Gastrocnemius medialis (tissue), 4 donors: ENCODE measurements around the gene RCOR3. TPM values are rescaled to one million over a fixed set of nuclear protein-coding genes. Genes with fewer than 3 reads are reported as not detected.

Experiments used
- ATAC-seq, 2 donors: fragments of 150-250 bp; one replicate each; pipeline ENCODE4 v1.9.1; 2016
- DNase-seq, 2 donors: peaks; one replicate each; pipeline ENCODE4 v3.0.0-alpha.2; 2019
- H3K27ac ChIP-seq, 4 donors: fragments of 200-600 bp; sonication (generic); 1 replicate in 1 of 4; 2 replicates in 3 of 4; pipeline ENCODE4 v1.5.1; 2016 to 2018; ENCODE audit warnings: mild to moderate bottlenecking in 2 of 4, moderate library complexity in 1 of 4
- H3K27me3 ChIP-seq, 3 donors: fragments of 200-600 bp; sonication (generic) in 2 of 3; 1 replicate in 1 of 3; 2 replicates in 2 of 3; pipeline versions ENCODE4 v1.5.1 to v1.6.0; 2016 to 2019; ENCODE audit warnings: mild to moderate bottlenecking in 1 of 3, moderate library complexity in 1 of 3
- H3K36me3 ChIP-seq, 2 donors: fragments of 200-600 bp; sonication (generic) in 1 of 2; one replicate each; pipeline ENCODE4 v1.5.1; 2017 to 2018
- H3K4me1 ChIP-seq, 2 donors: fragments of 200-600 bp; sonication (generic) in 1 of 2; one replicate each; pipeline ENCODE4 v1.5.1; 2016 to 2017; ENCODE audit warnings: mild to moderate bottlenecking in 2 of 2
- H3K4me3 ChIP-seq, 4 donors: fragments of 200-600 bp; sonication (generic) in 3 of 4; 1 replicate in 1 of 4; 2 replicates in 3 of 4; pipeline ENCODE4 v1.5.1; 2016 to 2019; ENCODE audit warnings: mild to moderate bottlenecking in 2 of 4
- H3K9me3 ChIP-seq, 3 donors: fragments of 200-600 bp; sonication (generic) in 2 of 3; 1 replicate in 1 of 3; 2 replicates in 2 of 3; pipeline ENCODE4 v1.5.1; 2016 to 2019
- CTCF ChIP-seq, 5 experiments: fragments of 450-650 bp in 3 of 5; fragments of 200-600 bp in 2 of 5; sonication (generic) in 2 of 5; IDR thresholded peaks in 4 of 5; conservative IDR thresholded peaks in 1 of 5; 1 replicate in 4 of 5; 2 replicates in 1 of 5; pipeline ENCODE4 v1.5.1; 2016 to 2019; ENCODE audit warnings: antibody characterized with exemption in 5 of 5, mild to moderate bottlenecking in 3 of 5, moderate library complexity in 3 of 5
- POLR2A ChIP-seq, 2 donors: fragments of 450-650 bp; IDR thresholded peaks; one replicate each; pipeline ENCODE4 v1.6.1; 2017; ENCODE audit warnings: antibody characterized with exemption in 2 of 2, mild to moderate bottlenecking in 2 of 2, moderate library complexity in 2 of 2
- in situ Hi-C, 4 donors: fragments of 200-750 bp; cut with MboI; loops; one replicate each; pipeline versions ENCODE4 v1.15.0 to v1.8.0; 2017; ENCODE audit warnings: low sequenced_read_pairs in 4 of 4
- intact Hi-C: fragments of 100-400 bp; cut with DNase I; formaldehyde crosslinking; loops from one replicate; pipeline ENCODE4 v1.15.1; 2023; ENCODE audit warnings: low total_unique reads
- total RNA-seq, 4 donors: library from RNA; depleted of rRNA; stranded (reverse); fragments of >200 nt; gene quantifications; one replicate each; pipeline versions ENCODE4 v1.1.0 to v1.2.3, GENCODE V29; 2016

Gene RCOR3
- total RNA-seq, 4 donors from 2014 or later = 41.3 to 72.9 (median 61.3) TPM

DNA sequence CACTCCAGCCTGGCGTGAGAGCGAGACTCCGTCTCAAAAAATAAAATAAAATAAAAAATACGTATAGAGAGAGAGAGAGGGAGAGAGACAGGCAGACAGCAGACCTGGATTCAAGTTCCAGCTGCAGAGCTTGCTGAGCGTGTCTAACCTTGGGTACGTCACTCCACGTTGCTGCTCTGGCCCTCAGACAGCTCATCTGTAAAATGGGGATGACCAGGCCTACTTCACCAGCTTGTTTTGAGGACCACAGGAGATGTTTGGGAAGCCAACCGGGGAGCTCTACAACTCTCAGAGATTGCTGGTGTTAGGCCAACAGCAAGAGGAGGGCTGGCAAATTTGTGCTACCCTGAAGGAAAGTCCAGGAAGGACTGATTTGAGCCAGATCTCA is 67.0 kb downstream of the RCOR3 start:
- Histone ChIP-seq H3K27me3 (no peaks in the 10 kb centered on the region), H3K36me3 (no peaks in the 10 kb centered on the region), H3K4me3 (peak overlapping the region; percentile 54 to 79 (median 68)), H3K27ac (peak overlapping the region; percentile 50 to 71 (median 63)), H3K9me3 (no peaks in the 10 kb centered on the region), H3K4me1 (no peaks in the 10 kb centered on the region)
- no peak for TF ChIP-seq POLR2A (IDR thresholded peaks at IDR 0.05)
- no peak for TF ChIP-seq CTCF (IDR thresholded peaks at IDR 0.05 in 4 of 5, conservative IDR thresholded peaks at IDR 0.05 in 1 of 5)
- in situ Hi-C loops = loop anchor here in 2 of 4 donors (10.0 kb wide), 3 partner anchors 61 to 329 kb away; no protein-coding TSS in a partner anchor
- no peak for ATAC-seq
- intact Hi-C loops = loop anchor here (2.0 to 10.0 kb wide), 3 partner anchors 57 to 329 kb away; no protein-coding TSS in a partner anchor
- no peak for DNase-seq

DNA sequence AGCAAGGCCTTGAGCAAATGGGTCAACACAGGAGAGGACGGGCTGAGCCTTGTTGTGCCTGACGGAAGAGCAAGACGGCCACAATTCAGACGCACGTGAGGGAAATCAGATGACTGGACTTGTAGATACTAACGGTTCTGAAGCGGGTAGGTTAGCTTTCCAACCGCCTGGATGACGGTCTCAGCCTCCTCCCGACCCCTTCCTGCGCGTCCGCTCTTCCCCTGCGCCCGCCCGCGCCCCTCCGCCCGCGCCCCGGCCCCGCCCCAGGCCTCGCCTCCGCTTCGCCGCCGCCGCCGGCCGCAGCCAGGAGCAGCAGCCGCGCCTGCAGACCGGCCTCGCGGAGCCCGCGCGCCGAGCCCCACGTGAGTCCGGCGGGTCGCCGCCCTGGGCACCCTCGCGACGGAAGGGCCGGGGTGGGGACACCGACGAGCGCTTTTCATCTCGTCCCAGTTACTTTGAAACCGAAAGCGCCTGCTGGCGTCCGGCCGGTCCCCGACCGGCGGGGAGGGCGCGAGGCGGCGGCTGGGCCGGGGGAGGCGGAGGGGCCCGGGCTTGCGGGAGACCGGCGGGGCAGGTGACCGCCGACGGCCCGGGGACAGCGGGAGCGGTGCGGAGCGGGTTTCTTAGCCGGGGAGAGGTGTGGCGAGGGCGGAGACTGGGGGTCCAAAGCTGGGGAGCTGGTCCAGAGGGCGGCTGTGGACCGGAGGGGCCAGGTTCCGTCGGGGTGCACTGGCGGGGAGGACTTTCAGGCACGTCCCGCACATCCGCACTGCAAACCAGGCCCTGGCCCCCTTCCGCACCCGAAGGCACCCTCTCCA is 67.6 kb downstream of the RCOR3 start, which contains the start of gene TRAF5:
TRAF5 (plus strand) TSS at position 306 of the 818 bp plus-strand sequence. CDS start 26,407 bp downstream, outside the sequence.
- no peaks in the 10 kb centered on the region for H3K27me3 ChIP-seq
- peak; percentile 16 to 36 for DNase-seq
- H3K4me1 ChIP-seq = no peaks in the 10 kb centered on the region
- peak within 1 kb of the TSS; percentile 53 to 71 (median 63) for H3K27ac ChIP-seq
- no peaks in the 10 kb centered on the region for H3K36me3 ChIP-seq
- in situ Hi-C loops = loop anchor here in 2 of 4 donors (10.0 kb wide), 3 partner anchors 62 to 328 kb away; no protein-coding TSS in a partner anchor
- peak within 1 kb of the TSS; percentile 54 to 79 (median 68) for H3K4me3 ChIP-seq
- no peak for TF ChIP-seq CTCF (IDR thresholded peaks at IDR 0.05 in 4 of 5, conservative IDR thresholded peaks at IDR 0.05 in 1 of 5)
- peak; percentile 60 to 65 for ATAC-seq
- no peaks in the 10 kb centered on the region for H3K9me3 ChIP-seq
- intact Hi-C loops = loop anchor here (2.0 to 10.0 kb wide), 3 partner anchors 56 to 328 kb away; no protein-coding TSS in a partner anchor

- Histone ChIP-seq H3K4me3 (peak overlapping the region; percentile 54 to 79 (median 68)), H3K27ac (peak overlapping the region; percentile 53 to 71 (median 63)), H3K9me3 (no peaks in the 10 kb centered on the region), H3K27me3 (no peaks in the 10 kb centered on the region), H3K4me1 (no peaks in the 10 kb centered on the region), H3K36me3 (no peaks in the 10 kb centered on the region)
- DNase-seq (no peak), ATAC-seq (peak; percentile 11 to 31)
- intact Hi-C loops (loop anchor here (2.0 to 10.0 kb wide), 3 partner anchors 55 to 327 kb away; no protein-coding TSS in a partner anchor), in situ Hi-C loops (loop anchor here in 2 of 4 donors (10.0 kb wide), 3 partner anchors 63 to 327 kb away; no protein-coding TSS in a partner anchor)
- TF ChIP-seq POLR2A (IDR thresholded peaks at IDR 0.05) (no peak), CTCF (IDR thresholded peaks at IDR 0.05 in 4 of 5, conservative IDR thresholded peaks at IDR 0.05 in 1 of 5) (no peak)
Measured at GRCh38 chr1:211327346-211327921, 68.3 kb downstream of the RCOR3 start.

DNA sequence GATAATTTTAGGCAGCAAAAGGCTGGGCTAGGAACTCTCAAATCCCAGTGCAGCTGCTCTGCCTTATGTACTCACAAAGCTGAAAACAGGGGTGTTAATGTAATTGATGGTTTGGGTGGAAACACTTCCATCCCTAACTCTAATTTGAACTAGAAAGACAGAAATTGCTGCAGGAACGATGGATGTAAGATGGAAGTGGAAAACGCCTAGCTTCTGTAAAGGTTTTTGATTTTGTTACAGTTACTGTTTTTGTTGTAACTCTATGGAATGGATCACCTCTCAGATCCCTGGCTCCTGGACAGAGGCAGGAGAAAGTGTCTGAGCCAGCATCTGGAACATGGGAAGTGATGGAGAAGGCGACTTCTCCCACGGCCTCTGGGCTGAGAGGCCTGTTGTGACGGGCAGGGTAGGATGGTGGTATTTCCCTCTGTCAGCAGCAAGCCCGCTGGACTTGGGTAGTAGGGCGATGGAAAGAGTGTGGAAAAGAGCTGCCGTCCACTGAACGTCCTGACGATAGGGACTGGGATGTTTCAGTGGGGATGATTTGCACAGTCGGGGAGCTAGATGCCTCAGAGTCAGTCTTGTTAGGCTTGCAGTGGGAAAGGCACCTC is 69.0 kb downstream of the RCOR3 start:
- ATAC-seq (no peak), DNase-seq (no peak)
- TF ChIP-seq CTCF (IDR thresholded peaks at IDR 0.05 in 4 of 5, conservative IDR thresholded peaks at IDR 0.05 in 1 of 5) = no peak
- no peak for TF ChIP-seq POLR2A (IDR thresholded peaks at IDR 0.05)
- Histone ChIP-seq H3K4me3 (peak overlapping the region in 1 of 4 donors; percentile 65), H3K27ac (peak overlapping the region in 1 of 4 donors; percentile 58), H3K36me3 (no peaks in the 10 kb centered on the region), H3K27me3 (no peaks in the 10 kb centered on the region), H3K4me1 (no peaks in the 10 kb centered on the region), H3K9me3 (no peaks in the 10 kb centered on the region)
- intact Hi-C loops = loop anchor here (10.0 kb wide), 2 partner anchors 147 to 327 kb away; no protein-coding TSS in a partner anchor
- in situ Hi-C loops = loop anchor here in 2 of 4 donors (10.0 kb wide), 3 partner anchors 63 to 327 kb away; no protein-coding TSS in a partner anchor
